GM18502 (cell line): Measurements from ENCODE around the gene TMUB1.
A peak's percentile ranks its signal among the peaks of the same experiment; 100 is the strongest.

Source experiments
- ATAC-seq: cut with Tn5 transposase; IDR thresholded peaks from one replicate; pipeline ENCODE4 v1.9.1; 2021; ENCODE audit warnings: mild to moderate bottlenecking; ENCODE audit not compliant: unreplicated experiment, poor library complexity

Gene TMUB1

DNA sequence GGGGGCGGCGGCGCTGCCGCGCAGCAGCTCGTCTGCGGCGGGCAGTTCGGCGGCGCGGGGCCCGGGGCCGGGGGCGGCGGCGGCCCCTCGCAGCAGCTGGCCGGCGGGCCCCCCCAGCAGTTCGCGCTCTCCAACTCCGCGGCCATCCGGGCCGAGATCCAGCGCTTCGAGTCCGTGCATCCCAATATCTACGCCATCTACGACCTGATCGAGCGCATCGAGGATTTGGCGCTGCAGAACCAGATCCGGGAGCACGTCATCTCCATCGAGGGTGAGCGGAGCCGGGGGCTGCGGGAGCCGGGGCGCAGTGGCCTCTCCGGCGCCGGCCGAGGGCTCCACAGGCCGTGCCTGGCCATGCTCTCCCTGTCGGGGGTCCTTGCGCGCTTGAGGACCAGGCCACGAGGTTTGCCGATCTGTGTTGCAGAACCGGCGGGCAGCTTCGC is 3.5 kb upstream of the TMUB1 start:
- ATAC-seq = no peak

DNA sequence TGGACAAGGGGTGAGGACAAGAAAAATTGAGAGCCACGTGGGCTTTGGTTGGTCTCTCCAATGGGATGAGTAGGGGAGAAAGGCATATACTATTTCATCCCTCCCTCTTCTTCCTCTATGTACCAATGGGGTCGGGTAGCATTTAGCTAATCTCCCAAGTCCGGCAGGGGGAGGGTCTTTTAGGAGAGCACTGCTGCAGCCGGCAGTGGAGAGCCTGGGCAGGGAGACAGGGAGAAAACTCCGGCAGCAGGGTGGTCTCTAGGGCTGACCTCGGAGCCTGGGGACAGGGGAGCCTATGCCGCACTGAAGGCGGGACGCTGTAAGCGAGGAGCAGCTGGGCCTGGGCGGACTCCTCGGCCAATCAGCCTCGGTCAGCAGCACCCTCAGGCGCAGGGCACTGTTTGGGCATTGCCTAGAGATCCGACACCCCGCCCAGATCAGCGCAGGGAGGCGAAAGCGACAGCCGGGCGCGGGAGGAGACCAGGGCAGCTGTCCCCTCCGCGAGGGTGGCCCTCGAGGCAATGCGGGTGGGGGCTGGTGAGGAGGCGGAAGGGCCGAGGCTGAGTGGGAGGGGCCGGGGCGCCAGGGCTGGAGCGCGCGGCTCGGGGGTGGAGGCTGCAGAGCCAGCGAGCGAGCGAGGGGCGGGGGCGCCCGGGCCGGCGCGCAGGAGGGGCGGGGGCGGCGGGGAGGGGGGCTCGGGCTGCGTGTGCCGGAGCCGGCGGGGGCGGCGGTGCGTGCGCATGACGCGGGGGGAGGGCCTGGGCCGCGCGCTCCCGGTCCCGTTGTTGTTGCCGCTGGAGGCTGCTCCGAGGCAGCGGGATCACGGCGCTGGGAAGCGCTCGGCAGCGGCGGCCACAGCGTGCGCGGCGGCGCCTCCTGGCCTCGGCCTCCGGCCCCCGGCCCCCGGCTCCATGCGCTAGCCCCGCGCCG is 2.7 kb upstream of the TMUB1 start, which contains the start of gene AGAP3:
Gene AGAP3 (plus strand): TSS at position 785 of the 930 bp plus-strand sequence. CDS start 267 bp downstream, outside the sequence.
- ATAC-seq = peak; percentile 44

DNA sequence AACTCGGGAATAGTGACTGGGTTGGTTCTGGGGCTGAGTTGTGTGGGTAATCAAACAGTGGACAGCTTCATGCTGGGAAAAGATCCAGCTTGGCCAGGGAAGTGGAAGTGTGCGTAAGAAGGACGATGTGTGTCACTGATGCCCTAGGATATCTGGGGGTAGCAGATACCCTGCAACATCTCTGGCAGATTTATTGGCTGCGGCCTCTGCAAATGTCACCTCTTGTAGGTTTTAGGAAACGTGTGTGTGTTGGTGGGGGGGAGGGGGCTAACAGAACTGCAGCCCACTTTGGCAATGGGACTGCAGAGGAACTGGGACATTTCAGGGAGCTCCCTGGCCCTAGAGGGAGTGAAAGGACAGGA is 2.0 kb upstream of the TMUB1 start:
- no peak for ATAC-seq

DNA sequence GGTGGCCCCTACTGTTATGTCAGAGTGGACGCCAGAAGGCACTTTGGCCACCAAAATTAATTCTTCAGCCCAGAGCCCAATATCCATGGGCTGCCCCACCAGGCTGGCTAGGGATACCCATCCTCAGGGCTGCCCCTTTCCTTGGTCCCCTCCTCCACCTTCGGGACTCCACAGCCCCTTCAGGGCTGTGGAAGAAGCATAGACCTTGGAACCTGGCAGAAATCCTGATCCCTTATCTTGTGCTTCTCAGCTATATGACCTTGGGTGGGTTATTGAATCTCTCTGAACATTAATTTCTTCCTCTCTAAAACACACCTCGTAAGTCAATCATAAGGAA is 499 bp upstream of the TMUB1 start:
- ATAC-seq = no peak

DNA sequence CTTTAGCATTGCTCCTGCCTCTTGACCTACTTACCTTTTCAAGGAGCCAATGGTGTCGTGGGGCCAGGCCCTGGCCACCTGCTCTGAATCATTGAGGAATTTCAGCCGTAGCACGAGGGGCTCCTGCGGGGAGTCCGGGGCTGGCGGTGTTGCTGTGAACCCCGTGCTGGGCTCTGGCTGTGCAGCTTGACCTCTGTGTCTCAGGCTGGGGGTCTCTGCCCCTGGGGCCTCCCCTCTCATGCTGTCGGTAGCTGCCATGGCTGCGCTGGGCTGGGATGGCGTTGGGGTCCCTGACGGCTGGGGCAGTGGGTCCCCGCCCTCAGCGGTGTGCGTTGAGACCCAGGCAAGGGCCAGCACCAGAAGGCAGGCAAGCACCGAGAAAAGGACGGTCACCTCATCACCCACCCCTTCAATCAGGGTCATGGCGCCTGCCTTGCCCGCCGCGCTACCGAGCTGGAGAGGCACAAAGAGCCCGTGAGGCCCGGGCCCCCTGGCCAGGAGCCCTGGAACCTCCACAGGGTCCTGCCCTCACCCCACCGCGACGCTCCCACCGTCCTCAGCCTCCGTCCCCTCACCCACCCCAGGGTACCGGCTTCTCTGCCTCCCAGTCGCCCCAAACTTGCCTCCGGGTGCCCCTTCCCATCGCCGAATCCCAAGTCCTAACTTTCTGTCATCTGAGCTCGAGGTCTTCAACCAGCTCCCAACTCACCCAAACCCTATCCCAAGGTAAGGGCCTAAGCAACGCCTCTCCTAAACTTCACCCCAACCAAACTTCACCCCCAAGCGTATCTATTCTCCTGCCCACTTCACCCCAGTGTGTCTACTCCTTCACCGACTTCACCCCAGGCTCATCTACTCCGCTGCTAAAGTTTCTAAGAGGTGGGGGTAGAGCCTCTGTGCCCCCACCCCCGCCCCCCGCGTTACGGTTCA is 887 bp downstream of the TMUB1 start:
- ATAC-seq = no peak

DNA sequence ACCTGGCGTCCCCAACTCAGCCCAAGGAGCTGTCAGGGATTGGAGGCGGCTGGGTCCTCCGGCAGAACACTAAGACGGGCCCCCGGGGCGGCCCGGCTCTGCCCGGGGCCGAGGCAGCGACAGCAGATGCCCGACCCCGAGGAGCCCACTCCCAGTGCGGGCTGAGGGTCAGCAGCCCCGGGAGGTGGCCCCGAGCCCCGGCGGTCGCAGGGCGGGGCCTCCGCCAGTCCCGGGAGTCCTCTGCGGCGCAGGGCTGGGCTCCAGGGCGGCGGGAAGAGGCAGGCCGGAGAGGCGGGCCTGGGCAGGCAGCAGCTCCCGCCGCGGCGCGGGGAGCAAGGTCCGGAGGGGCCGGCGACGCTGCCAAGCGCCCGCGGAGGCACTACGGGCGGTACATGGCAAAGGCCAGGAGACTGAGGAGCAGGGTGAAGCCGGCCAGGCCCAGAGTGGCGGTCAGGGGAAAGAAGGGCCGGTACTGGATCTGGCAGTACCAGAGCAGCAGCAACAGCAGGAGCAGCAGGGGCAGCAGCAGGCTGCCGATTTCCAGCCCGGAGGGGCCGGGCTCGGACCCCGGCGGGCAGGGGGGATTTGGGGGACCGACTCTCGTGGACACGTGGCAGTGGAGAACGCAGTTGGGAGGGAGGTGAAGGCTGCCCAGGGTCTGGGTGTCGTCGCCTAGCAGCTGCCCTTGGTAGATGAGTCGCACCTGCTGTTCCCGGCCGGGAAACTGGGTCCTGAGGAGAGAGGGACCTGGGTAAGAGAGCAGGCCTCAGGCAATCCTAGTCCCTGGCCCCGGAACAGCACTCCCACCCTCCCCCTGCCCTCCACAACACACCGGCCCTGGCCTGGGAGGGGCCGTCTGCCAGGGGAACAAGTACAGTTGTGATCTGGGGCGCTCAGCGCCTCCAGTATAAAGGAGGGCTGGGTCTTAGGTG is 1.9 kb downstream of the TMUB1 start:
- no peak for ATAC-seq

DNA sequence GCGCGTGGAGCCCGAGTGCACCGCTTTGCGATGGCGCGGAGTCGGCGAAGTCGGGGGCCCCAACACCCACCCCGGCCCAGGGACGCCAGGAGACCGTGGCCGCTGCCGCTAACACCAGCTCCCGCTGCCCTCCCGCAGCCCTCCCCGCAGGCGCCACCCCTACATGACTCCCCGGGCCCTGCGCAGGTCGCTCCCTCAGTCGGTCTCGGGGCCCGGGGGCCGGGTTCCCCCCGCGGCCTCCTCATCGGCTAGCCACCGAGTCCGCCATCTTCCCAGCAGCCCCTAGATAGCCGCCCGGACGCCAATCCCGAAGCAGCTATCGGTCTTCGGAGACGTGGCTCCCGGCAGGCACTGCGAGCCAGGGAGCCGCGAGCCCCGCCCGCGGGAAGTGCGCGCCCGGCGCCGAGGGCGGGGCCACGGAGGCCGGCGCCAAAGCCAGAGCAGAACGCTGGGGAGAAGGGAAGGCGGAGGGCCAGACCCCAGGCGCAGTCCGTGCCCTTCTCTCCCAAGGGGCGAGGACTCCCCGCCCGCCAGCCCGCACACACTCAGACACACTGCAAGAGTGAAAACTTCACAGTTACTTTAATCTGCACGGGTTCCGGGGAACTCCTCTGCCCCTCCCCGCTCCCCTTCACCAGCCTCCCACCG is 2.6 kb downstream of the TMUB1 start, which contains the start of gene FASTK:
Gene FASTK (minus strand): TSS at position 288 of the 648 bp plus-strand sequence. CDS start 43 bp downstream, at position 245.
- ATAC-seq = peak; percentile 79

DNA sequence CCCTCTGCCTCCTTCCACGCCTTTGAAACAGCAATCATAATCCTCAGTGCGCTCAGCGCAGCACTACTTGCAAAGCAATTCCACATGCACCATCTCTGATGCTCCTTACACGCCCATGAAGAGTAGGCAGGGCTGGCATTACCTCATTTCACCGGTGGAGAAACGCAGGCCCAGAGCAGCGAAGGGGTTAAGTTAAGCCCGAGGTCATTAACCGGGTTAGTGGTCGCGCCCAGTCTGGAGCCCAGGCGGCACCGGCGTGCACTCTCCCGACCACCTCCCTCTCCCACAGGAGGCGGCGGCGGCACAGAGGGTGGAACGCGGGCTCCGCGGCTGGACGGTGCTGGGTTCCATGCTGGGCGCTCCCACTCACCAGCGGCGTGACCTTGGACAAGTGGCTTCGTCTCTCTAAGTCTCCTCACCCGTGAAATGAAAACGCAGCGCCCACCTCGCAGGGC is 3.2 kb downstream of the TMUB1 start:
- ATAC-seq = peak; percentile 3

DNA sequence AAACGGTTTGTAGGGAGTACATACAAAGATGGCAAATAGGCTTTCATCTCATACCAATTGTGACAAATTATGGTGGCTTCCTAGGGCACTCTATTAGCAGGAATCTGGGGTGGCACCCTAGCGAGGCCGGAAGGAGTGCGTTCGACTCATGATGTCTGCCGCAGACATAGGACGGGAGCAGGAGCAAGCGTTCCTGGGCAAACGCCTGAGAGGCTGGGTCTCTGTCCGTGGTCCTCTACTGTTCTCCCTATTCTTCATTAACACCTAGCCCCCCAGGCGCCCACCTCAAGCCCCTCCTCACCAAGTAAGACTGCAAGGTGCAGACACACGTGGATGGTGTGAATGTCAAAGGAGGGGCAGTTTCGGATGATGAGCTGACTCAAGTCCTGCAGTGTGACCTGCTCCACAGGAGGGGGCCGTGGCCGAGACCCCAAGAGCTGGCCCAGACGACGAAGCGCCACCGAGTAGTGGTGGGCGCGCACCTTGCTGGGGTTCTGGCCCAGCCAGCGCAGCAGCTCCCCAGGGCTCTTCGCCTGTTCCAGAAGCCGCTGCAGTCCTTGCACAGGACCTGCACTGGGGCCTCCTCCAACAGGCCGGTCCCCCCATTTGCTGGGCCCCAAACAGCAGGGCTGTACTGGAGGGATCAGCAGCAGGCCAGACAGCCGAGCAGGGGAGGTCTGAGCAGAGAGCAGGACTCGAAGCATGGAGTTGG is 3.9 kb downstream of the TMUB1 start:
- ATAC-seq = no peak

DNA sequence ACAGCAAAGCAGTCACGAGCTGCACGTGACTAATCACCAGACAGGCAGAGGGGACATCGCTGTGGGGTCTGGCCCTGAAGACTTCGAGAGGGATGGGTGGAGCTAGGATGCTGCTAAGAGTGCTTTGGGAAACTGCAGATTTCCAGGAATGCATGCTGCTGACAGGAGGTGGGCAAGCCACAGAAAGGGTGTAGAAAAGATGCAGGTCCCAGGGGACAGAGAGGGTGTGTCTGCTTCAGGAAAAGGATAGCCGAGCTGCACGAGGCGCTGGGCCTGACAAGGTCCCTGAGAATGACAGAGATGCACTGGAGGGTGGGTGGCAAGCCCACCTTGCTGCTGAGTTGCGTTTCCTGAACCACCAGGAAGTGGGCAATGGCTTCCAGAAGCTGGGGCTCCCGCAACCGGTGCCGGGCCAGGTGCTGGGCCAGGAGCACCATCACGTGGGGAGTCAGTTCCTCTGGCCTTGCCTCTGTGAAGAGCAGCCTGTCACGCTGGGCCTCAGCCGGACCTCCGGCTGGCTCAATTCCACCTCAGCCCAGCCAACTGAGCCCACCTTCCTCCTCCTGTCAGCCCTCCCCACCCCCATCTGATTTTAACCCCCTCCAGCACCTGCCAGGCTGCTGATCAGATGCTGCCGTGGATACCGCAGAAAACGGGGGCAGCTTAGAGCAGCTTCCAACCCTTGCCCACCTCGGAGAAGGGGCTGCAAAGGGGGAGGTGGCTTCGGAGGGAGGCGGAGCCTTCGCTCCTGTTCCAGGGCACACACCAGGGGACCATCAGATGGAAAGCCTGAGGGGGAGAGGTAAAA is 4.9 kb downstream of the TMUB1 start:
- no peak for ATAC-seq

DNA sequence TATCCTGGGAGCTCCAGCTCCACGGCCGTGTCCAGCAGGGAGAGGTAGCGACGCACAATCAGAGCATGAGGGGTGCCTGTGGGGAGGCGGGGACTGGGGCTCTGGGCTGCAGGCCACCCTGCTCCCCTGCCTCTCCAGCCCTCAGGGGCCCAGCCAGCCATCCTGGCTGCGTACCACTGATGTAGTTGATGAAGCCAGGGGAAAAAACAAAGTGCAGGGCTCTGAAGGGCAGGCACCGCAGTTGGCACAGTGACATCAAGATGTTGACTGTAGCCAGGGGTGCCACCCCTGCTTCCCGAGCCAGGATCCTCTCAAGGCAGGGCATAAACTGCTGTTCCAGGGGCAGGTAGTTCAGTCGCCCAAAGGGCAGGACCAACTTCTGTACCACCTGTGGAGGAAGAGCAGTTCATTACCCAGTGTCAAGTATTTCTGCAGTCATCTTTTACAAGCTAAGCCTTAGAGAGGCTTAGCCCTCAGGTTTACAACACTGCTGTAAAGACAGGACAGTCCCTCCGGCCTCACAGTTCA is 5.5 kb downstream of the TMUB1 start:
- no peak for ATAC-seq

DNA sequence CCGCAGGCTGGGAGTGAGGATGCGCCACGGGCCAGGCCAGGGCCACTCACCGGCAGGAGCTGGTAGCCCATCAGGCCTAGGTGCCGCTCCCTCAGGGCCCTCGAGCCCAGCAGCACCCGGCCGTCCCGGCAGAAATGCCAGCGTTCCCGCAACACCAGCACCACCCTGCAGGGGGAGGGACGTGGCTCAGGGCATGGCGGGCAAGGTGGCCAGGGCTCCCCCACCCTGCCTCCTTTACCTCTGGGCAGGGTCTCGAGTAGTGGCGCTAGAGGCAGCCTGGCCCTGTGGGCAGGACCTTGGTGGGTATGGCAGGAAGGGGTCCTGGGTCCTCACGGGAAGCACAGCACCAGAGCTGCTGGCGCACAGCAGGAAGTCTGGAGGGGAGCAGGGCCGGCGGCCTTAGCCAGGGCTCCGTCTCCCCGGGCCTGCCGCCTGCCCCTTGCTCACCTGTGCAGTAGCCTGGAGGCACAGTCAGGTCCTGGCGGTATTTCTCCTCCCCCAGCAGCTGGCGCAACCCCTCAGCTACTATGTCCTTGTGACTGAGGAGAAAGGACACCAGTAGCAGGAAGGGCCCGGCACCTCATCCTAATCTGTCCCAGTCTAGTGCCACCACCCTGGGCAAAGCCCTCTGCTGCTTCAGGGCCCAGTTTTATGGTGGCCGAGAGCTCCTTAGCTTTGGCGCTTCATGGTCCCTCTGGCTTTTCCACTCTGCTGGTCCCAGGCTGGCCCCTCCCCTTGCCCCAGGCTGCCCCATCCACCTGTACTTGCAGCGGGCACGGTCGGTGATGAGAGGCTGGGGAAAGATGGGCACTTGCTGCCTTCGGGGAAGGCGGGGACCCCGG is 6.2 kb downstream of the TMUB1 start:
- ATAC-seq = no peak

DNA sequence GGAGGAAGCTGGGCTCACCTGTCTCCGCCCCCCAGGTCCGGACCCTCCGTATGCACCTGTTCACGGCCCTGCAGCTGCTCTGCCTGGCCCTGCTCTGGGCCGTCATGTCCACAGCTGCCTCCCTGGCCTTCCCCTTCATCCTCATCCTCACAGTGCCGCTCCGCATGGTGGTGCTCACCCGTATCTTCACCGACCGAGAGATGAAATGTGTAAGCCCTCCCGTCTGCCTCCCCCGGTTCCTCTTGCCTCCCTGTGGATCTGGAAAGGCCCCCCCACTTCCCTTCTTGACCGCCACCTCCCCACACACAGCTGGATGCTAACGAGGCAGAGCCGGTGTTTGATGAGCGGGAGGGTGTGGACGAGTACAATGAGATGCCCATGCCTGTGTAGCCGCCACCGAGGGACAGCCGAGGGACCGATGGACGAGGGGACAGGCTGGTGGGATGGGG is 7.3 kb downstream of the TMUB1 start:
- no peak for ATAC-seq

DNA sequence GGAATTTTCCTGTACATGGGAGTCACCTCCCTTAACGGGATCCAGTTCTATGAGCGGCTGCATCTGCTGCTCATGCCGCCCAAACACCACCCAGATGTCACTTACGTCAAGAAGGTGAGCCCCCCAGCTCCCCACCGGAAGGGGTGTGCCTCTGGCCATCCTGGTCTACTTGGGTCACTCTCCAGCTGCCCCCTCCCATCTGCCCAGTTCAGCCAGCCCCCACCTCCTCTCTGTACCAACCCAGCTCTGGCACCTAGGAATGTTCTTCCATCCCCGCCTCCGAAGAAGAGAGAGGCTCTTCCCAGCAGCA is 7.7 kb downstream of the TMUB1 start:
- no peak for ATAC-seq

DNA sequence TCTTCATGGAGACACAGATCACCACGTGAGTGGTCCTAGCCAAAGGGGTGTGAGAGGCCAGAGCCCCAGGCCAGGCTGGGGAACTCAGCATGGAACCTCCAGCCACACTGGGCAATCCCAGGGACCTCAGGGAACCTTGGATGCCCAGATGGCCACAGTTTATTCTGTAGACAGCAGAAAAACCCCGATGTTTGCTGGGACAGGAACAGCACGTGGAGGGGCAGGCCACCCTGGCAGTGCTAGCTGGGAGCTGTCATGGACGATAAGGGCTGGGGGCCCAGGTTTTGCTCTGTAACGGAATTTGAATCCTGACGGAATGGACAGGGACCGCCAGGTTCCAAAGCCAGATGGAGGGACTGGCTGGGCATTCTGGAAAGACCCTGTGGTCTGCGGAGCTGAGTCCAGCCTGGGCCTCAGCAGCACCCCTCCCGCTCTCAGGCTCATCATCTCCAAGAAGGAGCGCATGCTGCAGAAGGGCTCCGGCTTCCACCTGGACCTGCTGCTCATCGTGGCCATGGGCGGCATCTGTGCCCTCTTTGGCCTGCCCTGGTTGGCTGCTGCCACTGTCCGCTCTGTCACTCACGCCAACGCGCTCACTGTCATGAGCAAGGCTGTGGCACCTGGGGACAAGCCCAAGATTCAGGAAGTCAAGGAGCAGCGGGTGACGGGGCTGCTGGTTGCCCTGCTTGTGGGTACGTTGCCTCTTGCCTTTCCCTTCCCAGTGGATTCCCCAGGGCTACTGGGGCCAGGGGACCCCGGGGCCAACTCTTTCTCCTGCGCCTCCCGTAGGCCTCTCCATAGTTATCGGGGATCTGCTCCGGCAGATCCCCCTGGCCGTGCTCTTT is 8.3 kb downstream of the TMUB1 start:
- no peak for ATAC-seq

DNA sequence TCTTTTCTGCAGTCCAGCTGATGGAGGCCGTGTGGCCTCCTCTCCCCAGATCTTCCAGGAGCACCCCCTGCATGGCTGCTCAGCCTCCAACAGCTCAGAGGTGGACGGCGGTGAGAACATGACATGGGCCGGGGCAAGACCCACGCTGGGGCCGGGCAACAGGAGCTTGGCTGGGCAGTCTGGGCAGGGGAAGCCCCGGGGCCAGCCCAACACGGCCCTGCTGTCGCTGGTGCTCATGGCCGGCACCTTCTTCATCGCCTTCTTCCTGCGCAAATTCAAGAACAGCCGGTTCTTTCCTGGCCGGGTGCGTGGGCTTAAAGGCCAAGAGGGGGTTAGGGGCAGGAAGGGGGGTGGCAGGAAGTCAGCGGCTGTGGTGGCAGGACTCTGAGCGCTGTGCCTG is 9.3 kb downstream of the TMUB1 start:
- no peak for ATAC-seq
